ENCODE measurements around the gene WFIKKN2.
"Not testable (repeated sequence)": the region's sequence is repeated elsewhere in the genome, so short reads cannot be mapped to it uniquely, and the experiment has no call there.

Gene WFIKKN2

DNA sequence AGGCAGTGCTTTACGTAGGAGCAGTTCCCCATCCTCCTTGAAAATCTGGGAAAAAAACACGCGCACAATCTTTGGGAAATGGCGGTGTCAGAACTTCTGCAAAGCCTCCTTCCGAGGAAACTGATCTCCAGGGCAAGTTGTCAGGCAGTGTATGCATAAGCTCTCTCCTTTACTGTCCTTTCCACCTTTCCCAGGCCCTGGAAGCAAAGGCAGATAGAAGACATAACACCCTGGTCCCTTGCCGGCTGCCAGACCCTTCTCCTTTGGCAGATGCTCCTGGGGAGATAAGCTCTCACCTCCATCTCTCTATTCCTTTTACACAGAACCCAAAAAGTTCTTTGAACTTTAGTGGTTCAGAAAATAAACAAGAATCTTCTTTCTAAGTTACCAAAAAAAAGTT is 18.4 kb downstream of the WFIKKN2 start:
- DNase-seq (ENCODE audit: low read depth) = no peak

DNA sequence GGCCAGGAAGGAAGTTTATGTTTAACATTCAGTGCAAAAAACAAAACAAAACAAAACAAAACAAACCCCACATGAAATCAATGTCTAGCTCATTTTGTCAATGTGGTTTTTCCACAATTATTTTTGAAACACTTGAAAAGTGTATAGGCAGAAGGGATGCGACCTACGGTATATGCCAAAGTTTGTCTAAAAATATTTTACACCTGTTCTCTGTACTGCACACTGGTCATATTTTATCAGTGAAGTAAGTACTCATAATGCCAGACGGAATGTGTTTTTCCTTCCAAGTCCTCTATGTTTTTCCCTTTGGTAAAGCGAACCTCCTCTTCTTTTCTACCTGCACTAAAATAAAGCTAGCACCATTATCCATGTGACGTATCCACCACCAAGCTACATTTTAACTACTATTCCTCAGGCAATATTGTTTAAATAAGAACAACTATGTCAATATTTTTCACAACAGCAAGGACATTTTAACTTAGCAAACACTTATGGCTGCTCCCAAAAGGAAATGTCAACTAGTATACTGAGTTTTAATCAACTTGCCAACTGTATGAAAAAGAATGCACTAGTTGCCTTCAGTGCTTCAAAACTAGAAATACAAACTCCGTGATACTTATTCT is 20.4 kb downstream of the WFIKKN2 start:
- no peak for DNase-seq (ENCODE audit: low read depth)

DNA sequence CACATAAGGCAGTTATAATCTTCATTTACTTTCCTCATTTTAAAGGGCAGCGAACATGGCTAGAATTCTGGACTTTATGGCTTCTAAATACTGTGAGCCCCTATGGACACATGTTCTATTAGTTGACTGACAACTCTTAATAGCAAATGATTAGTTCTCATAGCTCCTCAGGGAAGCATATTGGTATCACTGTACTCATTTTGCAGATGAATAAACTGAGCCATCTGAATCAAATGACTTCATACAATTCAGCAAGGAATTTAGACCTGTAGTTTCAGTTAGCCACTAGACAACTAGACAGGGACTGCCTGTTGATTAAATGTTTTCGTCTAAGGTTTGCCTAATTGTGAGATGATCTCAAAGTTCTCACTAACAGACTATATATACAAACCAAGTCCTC is 21.0 kb downstream of the WFIKKN2 start:
- no peak for DNase-seq (ENCODE audit: low read depth)

DNA sequence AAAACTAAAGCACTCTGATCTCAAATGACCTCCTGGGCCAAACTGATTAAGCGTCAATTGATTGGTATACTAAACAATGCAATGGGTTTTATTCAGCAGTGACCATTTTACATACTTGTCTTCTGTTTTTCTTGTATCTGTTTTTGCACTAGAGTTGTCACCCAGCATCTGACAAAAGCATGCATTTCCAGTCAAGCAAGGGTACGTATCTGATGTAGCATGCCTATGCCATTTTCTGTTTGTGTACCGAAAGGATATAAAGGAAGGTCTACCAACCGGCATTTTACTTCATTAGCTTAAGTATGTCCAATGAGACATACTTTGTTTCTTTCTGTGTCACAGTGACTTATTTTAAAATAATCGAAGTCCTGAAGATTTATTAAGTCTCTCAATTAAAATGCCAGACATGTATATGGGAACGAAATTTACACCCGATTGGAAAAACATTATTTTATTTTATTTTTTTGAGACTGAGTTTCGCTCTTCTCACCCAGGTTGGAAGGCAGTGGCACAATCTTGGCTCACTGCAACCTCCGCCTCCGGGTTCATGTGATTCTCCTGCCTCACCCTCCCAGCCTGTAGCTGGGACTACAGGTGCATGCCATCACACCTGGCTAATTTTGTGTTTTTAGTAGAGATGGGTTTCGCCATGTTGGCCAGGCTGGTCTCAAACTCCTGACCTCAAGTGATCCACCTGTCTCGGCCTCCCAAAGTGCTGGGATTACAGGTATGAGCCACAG is 23.3 kb downstream of the WFIKKN2 start:
- no peak for DNase-seq (ENCODE audit: low read depth)

DNA sequence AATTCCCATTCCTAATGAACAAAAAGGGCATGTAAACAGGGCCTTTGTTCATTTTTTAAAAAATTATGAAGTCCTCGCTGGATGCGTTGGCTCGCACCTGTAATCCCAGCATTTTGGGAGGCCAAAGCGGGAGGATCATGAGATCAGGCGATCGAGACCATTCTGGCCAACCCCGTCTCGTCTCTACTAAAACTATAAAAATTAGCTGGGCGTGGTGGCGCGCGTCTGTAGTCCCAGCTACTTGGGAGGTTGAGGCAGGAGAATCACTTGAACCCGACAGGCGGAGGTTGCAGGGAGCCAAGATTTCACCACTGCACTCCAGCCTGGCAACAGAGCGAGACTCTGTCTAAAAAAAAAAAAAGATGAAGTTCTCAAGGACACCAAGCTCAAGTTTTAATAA is 24.3 kb downstream of the WFIKKN2 start:
- DNase-seq (ENCODE audit: low read depth) = not testable (repeated sequence)

DNA sequence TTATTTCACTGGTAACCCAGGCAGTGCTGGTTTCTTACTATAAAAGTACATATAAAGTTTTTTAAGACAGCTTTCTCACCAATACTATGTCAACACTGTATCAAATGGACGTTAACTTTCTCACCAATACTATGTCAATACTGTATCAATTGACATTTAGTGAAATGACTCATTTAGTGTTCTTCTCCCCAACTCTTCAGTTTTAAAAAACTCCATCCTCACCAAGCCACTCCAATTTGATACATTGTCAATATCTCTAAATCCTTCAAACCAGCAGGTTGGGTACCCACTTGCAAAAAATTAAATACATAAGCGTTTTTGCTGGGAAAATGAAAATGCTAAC is 25.9 kb downstream of the WFIKKN2 start:
- DNase-seq (ENCODE audit: low read depth) = no peak

DNA sequence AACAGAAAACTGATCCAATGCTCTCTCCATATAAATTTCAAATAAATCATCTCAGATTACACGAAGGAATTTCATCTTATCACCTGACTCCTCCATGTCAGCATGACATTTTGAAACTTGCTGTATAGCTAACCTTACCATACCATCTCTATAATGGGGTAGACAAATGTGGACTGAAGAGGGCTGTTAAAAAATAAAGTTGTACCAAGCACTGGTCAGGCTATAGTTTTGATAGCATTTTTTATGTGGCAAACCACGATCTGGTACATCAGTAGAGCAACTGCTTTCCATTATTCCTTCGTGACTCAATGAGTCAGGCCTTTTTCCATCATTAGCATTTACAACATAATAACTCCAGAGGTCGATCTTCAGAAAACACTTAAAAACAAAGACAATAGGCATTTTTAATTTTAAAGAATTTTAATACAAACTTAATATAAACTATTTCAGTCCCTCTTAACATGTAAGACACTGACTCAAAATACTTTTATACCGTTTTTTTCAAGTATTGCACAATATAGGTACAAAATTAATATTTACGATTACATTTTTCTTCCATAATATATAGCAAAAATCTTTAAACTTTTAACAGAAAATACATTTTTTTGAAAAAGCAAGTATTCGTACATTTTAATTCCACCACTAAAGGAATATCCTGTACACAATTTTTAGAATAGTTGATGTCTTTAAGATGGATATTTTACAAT is 26.6 kb downstream of the WFIKKN2 start:
- no peak for DNase-seq (ENCODE audit: low read depth)

DNA sequence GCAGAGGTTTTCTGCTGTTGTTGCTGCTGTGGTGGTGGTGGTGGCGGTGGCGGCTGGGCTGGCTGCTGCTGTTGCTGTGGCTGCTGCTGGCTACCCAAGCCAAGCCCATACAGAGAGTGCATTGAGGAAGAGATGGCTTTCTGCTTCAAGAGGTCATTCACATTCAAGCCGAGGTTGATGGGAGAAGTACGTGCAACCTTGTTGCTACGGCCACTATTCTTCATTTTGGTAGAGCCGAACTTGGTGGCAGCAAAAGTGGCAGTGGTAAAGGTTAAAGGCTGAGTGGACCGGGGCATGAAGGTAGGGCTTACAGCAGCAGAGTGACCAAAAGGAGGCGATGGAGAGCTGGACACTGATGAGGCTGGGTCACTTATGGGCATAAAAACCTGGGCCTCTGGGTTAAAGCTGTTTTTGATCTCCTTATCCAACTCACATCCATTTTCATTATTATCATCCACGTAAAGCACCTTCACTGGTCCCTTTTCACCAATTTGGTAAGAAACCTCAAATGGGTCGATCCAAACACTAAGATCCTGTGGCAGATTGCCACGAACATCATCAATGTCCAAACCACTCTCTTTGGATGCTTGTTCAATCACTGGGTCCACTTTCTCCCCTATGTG is 27.9 kb downstream of the WFIKKN2 start:
- no peak for DNase-seq (ENCODE audit: low read depth)

DNA sequence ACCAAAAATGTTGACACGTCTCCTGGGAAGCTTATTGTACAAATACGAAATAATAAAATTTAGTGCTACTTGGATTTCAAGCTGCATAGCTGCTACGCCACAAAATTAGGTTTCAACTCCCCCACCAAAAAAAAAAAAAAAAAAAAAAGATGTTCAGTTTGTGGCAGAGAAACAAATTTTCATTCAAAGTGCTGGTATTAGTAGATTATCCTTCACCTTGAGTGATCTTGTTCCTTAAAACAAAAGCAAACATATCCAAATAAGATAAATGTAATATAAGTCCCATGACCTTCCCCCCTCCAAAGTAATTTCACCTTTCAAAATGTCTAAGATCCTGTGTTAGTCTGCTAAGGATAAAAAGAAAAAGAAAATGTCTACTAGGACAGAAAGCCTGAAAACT is 28.5 kb downstream of the WFIKKN2 start:
- DNase-seq (ENCODE audit: low read depth) = no peak

DNA sequence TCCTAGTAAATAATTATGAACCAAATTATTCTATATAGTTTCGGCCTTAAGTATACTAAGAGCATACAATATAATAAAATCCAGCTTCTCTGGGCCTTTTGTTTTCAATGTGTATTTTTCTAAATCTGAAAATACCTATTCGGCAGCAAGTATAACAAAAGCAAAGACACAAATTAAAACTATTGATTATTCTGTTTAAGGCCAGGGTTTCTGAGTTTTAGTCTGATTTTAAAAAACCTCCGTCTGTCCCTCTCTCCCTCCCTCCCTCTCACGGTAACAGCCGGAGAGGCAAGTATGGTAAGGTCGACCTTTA is 29.3 kb downstream of the WFIKKN2 start:
- no peak for DNase-seq (ENCODE audit: low read depth)

DNA sequence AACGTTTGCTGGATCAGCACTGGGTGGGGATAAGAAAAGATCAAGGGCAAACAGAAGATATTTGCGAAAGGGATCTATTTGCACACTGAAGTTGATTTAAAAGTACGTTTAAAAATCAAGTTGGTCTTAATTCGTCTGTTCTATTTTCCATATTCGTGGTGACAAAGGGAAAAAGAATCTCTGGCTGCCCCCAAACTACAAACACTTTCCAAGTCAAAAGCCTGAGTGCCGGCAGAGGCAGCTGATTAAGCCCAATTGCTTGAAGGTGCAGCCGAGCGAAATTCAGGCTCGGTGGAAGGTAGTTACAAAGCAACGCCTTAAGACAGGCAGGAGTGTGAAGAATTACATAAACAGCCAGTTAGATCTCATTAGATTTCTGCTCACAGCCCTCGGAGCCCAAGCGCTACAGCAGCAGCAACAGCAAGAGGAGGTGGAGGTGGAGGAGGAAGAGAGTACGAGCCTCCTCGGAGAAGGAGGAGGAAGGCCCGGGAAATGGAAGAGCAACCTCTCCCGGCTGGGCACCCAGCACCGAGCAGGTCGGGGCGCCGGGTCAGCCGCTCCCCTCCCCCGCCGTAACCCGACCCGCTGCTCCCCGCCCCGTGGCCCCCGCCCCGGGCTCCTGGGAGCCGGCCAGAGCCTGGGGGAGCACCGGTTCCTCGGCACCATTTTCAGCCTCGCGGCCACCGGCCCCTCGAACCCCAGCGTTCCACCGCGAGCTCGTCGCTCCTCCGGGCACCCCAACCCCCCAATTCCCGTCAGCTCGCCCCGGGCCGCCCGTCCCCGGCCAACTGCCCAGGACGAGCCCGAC is 29.9 kb downstream of the WFIKKN2 start:
- DNase-seq (ENCODE audit: low read depth) = no peak

DNA sequence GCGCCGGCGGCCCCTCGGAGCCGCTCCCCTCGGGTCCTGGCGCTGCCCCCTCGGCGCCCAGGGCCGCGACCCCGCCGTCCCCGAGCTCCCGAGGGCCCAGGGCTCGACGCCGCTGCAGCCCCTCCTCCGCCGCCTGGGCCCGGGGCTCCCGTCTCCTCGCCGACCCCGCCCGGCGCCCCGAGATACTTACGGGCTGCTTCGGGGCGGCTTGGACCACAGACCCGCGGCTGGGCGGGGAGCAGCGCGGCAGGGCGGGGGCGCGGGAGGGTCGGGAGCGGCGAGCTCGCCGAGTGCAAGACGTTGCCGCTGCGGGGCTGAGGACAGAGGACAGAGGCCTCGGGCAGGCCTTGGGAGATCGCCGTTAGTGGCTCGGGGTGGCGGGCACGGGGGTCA is 30.5 kb downstream of the WFIKKN2 start:
- DNase-seq (ENCODE audit: low read depth) = no peak

DNA sequence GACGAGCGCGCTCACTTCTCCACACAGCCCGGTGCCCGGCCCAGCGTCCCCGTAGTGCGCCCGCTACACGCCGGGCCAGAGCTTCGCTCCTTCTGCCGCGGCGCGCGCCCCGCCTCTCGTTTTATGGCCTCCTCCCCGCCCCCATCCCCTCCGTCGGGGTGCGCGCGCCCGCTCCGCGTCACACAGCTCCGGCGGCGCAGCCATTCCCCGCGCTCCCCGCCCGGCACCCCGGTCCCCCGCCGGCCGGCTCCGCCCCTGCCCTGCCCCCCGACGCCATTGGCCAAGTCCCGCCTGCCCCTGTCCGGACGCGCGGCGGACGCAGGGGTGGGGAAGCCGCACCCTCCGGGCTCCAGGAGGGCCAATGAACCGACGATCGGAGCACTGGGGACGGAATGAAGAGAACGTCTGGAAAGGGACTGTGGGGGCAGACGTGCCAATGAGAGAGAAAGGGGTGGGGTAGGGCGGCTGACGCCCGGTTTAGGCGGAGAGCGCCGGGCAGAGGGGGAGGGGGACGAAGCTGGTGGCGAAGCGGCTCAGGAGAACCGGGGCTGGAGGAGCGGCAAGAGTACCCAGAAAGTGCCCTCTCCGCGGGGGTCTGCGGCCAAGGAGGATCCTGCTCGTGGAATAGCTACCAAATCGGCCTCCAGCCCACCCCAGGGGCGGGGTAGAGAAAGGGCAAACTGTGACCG is 31.0 kb downstream of the WFIKKN2 start, which contains the start of gene TOB1:
Gene TOB1, minus strand, starts transcription at position 94 of the 689 bp plus-strand sequence. CDS start 2,337 bp downstream, outside the sequence.
- peak; percentile 95 for DNase-seq (ENCODE audit: low read depth)

DNA sequence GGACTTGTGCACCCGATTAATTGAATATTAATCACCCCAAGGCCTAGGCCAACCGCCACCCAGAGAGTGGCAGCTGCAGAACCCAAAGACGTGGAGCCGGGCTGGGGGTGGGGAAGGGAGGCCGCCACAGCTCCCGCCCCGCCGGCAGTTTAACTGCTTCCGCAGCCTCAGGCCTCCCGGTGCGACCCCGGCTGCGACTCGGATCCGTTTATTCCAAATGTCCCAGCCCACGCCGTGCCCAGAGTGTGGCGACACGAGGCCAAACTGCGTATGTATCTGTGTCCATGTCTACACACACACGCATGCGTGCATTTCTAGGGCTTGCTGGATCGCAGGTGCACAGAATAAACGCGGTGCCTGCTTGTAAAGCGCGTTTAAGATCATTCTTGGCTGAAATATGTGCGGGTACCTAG is 31.6 kb downstream of the WFIKKN2 start:
- DNase-seq (ENCODE audit: low read depth) = no peak

DNA sequence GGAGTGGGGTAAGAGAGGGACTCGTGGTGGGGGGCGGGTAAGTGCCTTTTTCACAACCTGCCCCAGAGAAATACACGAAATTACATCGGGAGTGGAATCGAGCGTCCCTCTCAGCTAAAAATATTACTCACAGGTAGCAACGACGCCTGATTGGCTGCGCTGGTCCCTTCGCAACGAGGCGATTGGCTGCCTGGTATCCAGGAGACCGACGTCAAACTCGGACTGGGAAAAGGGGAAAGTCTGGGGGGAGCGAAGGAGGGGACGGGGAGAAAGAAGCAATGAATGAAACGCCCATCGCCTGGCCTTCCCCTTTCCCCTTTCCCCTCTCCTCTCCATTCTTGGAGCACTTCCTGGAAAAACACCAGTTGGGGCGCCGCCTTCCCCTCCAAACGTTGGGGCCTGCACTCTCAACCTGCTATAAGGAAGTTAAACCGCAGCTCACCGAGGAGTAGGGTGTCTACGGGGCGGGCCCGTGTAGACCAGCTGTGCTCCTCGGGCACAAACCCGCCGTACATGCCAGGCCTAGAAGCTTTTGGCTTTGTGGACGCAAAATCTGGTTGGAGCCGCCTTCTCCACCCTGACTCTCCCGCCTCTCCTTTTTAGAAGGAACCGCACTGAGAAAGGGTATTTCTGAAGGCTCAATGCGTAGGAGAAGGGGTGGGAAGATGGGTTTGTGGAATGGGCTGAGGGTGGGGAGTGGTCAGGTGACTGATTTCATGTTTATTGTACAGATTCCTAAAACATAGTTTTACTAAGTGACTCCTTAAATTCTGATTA is 32.2 kb downstream of the WFIKKN2 start:
- peak; percentile 95 for DNase-seq (ENCODE audit: low read depth)

DNA sequence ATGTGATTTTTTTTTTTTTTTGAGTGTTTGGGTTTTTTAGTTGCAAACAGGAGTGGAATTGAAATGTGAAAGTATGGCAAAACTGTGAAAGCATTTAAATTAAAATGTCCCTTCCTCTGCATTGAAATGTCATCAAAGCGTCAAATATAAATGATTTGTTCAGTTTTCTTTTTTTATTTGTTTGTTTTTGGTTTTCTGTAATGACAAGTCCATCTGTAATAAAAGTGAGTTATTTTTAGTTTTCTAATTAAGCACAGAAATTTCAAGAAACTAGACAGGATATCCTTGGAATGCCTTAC is 32.7 kb downstream of the WFIKKN2 start:
- DNase-seq (ENCODE audit: low read depth) = no peak

DNA sequence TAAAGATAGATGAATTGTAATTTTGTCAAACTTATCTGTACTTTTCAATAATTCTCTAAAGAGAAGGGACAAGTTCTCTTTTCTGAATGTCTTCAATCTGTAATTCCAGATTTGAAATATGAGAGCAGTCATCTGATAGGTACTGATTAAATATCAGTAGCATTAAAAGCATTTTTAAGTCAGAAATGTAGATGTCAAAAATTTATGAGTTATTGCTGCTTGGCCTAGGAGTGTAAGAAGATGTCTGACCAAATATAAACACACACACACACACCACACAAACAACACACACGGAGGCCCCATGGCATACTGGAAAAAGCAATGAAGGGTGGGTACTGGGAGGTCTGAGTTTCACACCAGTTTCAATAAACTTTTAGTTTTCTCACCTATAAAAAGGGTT is 33.2 kb downstream of the WFIKKN2 start:
- no peak for DNase-seq (ENCODE audit: low read depth)

DNA sequence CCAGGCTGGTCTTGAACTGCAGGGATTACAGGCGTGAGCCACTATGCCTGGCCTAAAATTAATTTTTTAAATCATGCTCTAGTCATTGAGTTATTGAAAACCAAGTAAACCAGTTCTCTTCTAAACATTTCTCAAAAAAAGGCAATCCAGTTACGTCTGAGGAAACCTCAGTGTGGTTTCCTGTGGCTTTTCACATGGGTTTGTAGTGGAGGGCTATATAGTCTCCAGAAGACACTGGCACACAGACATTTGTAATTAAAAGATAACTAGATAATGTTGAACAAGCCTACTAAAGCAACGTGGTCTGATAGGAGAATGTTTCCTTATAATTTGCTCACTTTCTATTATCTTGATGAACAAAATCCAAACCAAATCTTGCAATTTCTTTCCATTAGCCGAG is 36.0 kb downstream of the WFIKKN2 start:
- no peak for DNase-seq (ENCODE audit: low read depth)

DNA sequence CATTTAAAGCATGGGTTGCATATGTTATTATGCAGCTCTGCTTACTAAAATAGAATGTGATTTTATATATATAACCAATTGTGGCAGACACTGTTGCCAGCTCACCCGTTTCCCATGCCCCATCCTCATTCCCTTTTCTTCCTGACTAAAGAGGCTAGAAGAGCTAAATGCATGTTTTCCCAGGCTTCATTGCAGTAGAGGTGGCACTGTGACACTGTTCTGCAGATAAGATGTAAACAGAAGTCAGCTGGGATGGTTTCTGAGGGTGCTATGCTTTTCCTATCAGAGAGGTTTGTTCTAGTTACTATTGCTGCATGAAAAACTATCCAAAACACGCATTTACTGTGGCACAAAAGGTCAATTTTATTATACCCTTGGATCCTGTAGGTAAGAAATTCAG is 36.5 kb downstream of the WFIKKN2 start:
- no peak for DNase-seq (ENCODE audit: low read depth)

DNA sequence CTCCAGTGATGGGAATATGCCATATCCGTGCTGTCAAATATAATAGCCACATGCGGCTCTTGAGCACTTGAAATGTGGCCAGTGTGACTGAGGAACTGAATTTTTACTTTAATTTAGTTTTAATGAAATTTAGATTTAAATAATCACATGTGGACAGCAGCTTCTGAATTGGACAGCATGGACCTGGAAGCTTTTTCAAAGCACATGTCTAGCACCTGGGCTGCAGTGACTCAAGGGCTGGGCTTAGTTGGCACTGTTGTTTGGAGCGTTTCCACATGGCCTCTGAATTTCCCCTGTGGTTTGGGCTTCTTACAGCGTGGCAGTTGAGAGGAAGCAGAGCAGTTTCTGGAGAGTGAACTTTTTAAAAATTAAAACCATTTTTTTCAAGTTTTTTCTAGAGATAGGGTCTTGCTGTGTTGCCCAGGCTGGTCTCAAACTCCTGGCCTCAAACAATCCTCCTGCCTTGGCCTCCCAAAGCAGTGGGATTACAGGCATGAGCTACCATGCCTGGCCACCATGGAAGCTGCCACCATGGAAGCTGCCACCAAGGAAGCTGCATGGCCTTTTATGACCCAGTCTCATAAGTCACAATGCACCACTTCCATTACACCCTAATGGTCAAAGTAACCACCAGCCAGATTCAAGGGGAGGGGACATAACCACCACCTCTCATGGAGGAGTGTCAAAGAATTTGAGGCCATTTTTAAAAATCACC is 37.5 kb downstream of the WFIKKN2 start:
- peak; percentile 48 for DNase-seq (ENCODE audit: low read depth)
